Measurements from ENCODE around the gene TMEM185B. TPM values are rescaled to one million over a fixed set of nuclear protein-coding genes. Genes with fewer than 3 reads are reported as not detected.

Gene TMEM185B
- 27.9 and 36.4 TPM in 2 replicates for total RNA-seq

DNA sequence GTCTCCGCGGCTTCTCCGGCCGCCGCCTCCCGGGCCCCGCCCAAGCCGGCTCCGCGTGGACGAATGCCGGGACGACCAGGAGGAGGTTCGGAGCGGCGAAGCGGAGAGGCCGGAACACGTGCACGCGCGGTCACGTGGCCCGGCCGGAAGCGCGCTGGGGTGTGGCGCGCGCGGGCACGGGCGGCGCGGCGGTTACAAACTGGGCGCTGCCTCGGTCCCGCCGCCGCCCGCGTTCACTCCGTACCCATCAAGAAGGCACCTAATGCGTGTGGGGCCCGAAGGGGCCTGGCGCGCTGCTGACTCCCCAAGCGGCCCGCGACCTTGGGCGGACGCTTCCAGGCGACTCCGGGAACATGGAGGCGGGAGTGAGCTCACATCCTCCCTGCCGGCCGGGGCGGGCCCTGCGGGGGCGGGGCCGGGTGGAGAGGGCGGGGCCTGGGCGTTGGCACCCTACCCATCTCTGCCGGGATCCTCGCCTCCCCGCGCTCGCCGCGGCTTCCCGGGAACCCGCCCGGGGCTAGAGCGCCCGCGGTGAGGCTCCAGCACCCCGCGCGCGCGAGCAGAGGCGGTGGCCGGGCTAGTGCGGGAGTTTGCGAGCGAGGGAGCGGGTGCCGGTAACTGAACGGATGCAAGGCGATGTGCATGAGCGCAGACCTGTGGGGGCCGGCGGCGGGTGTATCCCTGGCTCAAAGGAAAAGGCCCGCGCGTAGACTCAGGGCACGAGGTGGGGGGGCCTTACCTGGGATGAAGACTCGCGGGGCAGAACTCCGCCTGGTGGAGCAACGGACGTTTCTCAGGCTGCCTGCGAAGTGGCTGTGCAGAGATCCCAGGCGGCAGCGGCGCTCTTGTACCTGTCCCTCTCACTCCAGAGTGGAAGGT, at the start of gene TMEM185B:
TSS of gene TMEM185B (minus strand) at position 367 of the 879 bp plus-strand sequence. CDS start 424 bp downstream, outside the sequence.

DNA sequence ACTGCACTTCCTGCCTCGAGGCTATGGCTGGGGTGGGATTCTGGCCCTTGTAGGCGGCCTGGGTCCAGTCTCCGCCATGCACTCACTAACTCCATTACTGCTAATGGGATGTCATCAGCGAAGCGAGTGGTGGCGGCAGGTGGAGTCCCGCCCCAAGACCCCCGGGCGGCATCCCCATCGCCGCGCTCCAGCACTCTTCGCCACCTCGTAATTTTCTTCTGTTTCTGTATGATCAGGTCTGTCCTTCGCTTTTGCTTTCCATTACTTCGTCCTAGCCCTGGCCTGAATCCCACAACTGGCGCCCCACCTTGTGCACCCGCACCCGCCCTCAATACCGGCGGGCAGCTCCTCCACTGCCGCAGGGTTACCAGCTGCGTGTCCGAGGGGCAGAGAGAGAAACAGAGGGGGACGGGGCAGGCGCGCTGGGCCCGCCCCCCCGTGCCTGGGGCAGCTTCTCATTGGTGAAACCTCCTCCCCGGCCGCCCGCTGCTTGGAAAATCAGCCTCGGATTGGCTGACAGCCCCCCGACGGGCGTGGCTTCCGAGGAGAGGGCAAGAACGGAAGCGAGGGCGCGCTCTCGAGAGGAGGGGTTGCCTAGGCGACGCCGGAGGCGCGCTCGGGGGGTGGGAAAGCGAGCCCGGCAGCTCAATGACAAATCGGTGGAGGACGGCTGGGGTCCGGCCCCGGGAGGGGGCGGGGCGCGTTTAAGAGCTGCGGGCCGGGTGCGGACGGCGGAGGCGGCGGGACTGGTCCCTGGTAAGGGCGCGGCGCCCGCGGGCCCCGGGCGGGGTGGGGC, 29.2 kb upstream of the TMEM185B start, which contains the start of gene RALB:
TSS of gene RALB (plus strand) at position 628 of the 796 bp plus-strand sequence. CDS start 25,813 bp downstream, outside the sequence.

Other genes starting within 250 kb of the TMEM185B start
- gene EPB41L5, start 210.3 kb downstream of the TMEM185B start, total RNA-seq: 6.9 TPM in 2 replicates
- gene RALB, start 29.5 kb upstream of the TMEM185B start, total RNA-seq: 33.4 and 33.9 TPM in 2 replicates
- gene INHBB, start 122.7 kb upstream of the TMEM185B start, total RNA-seq: 2.1 and 2.4 TPM in 2 replicates